ENCODE results near the gene DENND1A.

The DENND1A gene

DNA sequence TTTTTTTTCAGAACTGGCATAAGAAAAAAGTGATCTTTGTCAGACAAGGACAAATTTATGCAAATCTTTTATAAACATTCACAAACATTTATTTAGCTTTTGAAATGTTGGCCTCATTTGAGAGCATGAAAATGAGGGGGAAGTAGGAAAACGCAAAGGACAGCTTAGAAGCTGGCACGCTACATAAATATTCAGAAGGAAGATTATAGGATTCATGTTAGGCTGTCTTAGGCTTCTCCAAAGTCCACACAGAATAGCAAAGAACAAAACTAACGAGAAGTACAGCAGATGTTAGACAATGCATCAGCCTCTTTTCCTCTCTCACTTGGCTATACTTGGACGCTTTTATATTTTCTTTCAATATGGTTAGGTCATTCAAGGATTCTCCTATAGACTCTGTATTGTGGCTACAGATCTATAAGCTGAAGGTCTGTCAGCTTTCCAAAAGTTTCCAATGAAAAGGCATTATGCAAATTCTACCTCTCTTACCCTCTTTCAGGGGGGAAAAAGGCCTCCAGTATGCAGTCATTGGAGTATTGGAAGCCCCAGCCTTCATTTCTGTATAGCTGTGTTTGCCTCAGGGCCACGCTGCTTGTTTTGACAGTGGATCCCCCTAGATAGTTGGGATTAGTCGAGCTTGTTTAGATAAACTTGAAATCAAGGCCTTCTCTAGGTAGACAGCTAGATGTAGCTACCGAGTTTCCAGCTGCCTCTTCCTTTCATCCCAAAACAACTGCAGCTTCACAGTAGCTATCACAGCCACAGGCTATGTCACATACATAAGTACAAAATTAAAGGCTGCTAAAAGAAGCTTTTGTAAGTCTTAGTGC, 153.0 kb downstream of the DENND1A start:
- Histone ChIP-seq H3K4me3 (peak overlapping the region; percentile 58), H3K36me3 (ENCODE audit: insufficient read depth, low read length) (no peaks in the 10 kb centered on the region), H3K9ac (ENCODE audit: insufficient read length) (peak overlapping the region; percentile 2), H3K9me3 (ENCODE audit: low read depth, low read length) (no peaks in the 10 kb centered on the region), H3K27ac (peak overlapping the region; percentile 85)
- DNase-seq (ENCODE audit: low read depth, low spot score): no peak
- no peak for TF ChIP-seq FOXP2 (optimal IDR thresholded peaks at IDR 0.05; ENCODE audit: control extremely low read depth, extremely low read length, insufficient read depth)
- TF ChIP-seq POLR2AphosphoS5 (IDR thresholded peaks at IDR 0.05; ENCODE audit: borderline replicate concordance, low read depth, low read length): no peak
- TF ChIP-seq EZH2 (IDR thresholded peaks at IDR 0.05): no peak

DNA sequence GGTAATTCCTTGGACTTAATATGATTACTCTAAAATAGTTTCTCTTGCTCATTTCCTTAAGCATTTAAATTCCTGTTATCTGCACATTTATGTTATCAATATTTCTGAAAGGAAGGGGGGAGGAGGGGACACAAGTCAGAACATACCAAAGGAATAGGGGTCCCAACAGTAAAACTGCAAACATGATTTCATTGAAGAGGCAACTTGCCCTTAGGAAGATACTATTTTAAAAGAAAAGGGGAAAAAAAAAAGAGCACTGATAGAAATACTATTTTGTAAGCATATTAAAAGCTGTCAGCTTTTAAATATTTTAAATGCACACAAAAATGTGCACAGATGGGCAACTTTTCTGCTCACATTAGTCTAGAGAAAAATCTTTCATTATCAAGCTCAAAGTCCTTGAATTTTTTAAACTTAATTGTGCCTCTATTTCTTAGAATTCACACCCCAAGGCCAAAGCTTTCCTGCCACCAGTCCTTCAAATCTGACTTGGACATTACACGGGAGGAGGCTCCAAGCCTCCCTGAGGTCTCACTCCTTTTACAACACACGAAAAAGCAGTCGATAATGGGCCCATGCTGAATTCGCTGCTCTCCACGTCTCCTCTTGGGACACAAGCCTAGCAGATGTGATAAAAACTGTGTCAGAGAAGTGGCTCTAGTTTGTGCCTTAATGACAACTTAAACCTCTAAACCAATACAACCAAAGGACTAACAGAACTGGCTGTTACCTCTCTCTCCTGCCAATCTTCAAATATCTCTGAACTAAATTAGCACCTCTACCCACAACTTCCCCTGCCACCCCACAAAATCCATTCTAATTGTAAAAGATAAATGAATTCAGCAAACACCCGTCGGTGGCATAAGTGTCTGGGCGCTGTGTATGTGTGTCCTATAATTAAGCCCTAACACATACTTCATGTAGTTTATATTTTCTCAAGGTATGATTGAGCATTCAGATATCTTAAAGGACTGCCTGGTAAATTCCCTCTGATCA, 154.3 kb downstream of the DENND1A start:
- Histone ChIP-seq H3K9ac (ENCODE audit: insufficient read length) (no peak overlapping the region), H3K36me3 (ENCODE audit: insufficient read depth, low read length) (no peaks in the 10 kb centered on the region), H3K9me3 (ENCODE audit: low read depth, low read length) (no peaks in the 10 kb centered on the region), H3K4me3 (peak overlapping the region; percentile 28), H3K27ac (peak overlapping the region; percentile 85)
- DNase-seq (ENCODE audit: low read depth, low spot score): no peak
- TF ChIP-seq EZH2 (IDR thresholded peaks at IDR 0.05) (no peak), FOXP2 (optimal IDR thresholded peaks at IDR 0.05; ENCODE audit: control extremely low read depth, extremely low read length, insufficient read depth) (no peak), POLR2AphosphoS5 (IDR thresholded peaks at IDR 0.05; ENCODE audit: borderline replicate concordance, low read depth, low read length) (no peak)

DNA sequence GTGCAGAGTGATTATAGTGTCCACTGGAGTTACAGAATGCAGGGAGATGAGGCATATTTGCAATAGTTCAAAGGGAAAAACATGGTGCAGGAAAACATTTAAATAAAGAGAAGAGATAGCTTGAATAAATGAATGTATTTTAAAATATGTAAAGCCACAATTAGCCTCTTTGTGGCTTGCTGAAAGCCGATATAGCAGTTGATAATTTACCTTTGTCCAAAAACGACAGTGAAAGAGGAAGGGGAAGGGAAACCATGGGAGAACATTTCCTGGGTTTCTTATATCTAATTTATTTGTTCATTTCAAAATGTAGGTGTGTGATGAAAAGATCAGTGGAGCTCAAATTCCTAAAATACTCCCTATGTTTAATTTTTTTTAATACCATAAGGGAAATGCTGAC, 156.1 kb downstream of the DENND1A start:
- peak overlapping the region; percentile 47 for H3K27ac ChIP-seq

DNA sequence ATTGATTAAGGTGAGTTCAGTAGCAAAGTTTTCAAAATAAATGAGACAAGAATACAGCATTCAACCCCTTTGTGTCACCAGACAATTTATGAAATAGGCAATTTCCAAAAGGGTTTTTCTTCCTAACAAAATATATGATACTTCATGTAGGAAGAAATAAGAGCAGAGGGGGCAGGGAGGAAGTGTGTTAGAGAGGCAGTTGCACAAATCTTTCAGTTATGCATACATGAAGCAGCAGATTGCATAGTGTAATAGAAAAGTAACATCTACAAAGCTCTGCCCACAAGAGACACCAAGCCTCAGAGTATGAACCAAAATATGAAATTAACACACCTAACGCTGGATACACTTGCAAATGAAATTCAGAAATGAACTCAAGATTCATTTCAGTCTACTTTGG, 157.0 kb downstream of the DENND1A start:
- no peak overlapping the region for H3K9ac ChIP-seq (ENCODE audit: insufficient read length)
- DNase-seq (ENCODE audit: low read depth, low spot score): no peak
- TF ChIP-seq POLR2AphosphoS5 (IDR thresholded peaks at IDR 0.05; ENCODE audit: borderline replicate concordance, low read depth, low read length) (no peak), EZH2 (IDR thresholded peaks at IDR 0.05) (no peak), FOXP2 (optimal IDR thresholded peaks at IDR 0.05; ENCODE audit: control extremely low read depth, extremely low read length, insufficient read depth) (no peak)
- no peaks in the 10 kb centered on the region for H3K36me3 ChIP-seq (ENCODE audit: insufficient read depth, low read length)
- H3K4me3 ChIP-seq: no peak overlapping the region
- no peak overlapping the region for H3K27ac ChIP-seq
- H3K9me3 ChIP-seq (ENCODE audit: low read depth, low read length): no peaks in the 10 kb centered on the region

More for the DNA sequence above, 156.1 kb downstream of the DENND1A start:
- Histone ChIP-seq H3K36me3 (ENCODE audit: insufficient read depth, low read length) (no peaks in the 10 kb centered on the region), H3K9ac (ENCODE audit: insufficient read length) (no peak overlapping the region), H3K4me3 (no peak overlapping the region), H3K9me3 (ENCODE audit: low read depth, low read length) (no peaks in the 10 kb centered on the region)
- DNase-seq (ENCODE audit: low read depth, low spot score): no peak
- TF ChIP-seq EZH2 (IDR thresholded peaks at IDR 0.05) (no peak), FOXP2 (optimal IDR thresholded peaks at IDR 0.05; ENCODE audit: control extremely low read depth, extremely low read length, insufficient read depth) (no peak), POLR2AphosphoS5 (IDR thresholded peaks at IDR 0.05; ENCODE audit: borderline replicate concordance, low read depth, low read length) (no peak)

DNA sequence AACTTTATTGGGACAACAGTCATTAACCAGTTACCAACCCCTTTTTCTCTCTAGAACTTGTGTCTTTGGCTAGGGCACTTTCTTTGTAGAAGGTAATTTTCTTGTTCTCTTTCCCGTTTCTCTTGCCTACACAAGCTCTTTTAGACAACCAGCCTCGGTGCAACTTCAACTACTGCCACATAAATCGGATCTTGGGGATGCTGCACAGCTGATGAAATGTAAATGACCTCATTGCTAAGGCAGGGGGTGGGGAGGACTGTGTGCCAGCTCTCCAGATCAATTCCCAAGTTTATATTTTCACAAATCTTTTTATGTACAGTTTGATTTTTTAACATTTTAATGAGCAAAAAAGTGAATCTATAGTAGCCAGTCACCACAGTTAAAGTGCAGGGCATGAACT, 157.6 kb downstream of the DENND1A start:
- no peak for DNase-seq (ENCODE audit: low read depth, low spot score)
- Histone ChIP-seq H3K4me3 (no peak overlapping the region), H3K36me3 (ENCODE audit: insufficient read depth, low read length) (no peaks in the 10 kb centered on the region), H3K9ac (ENCODE audit: insufficient read length) (no peak overlapping the region), H3K9me3 (ENCODE audit: low read depth, low read length) (no peaks in the 10 kb centered on the region), H3K27ac (no peak overlapping the region)
- no peak for TF ChIP-seq EZH2 (IDR thresholded peaks at IDR 0.05)
- no peak for TF ChIP-seq POLR2AphosphoS5 (IDR thresholded peaks at IDR 0.05; ENCODE audit: borderline replicate concordance, low read depth, low read length)
- TF ChIP-seq FOXP2 (optimal IDR thresholded peaks at IDR 0.05; ENCODE audit: control extremely low read depth, extremely low read length, insufficient read depth): no peak

DNA sequence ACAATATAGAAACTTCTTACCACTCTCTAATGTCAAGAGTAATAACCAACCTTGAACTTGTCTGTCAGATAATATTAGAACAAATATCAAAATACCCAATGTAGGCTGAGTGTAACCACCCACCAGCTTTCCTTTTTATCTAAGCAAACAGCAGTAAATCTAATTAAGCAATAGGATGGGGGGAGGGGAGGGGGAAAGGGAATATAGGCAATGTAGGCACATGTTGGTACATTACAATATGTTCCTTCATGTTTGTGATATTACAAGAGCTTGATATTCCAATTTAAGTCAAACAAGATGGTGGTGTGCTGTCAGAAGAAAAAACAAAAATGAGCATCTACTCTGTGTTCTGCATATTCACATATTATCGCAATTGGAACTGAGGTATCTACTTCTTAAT, 158.2 kb downstream of the DENND1A start:
- Histone ChIP-seq H3K4me3 (no peak overlapping the region), H3K9me3 (ENCODE audit: low read depth, low read length) (no peaks in the 10 kb centered on the region), H3K36me3 (ENCODE audit: insufficient read depth, low read length) (no peaks in the 10 kb centered on the region), H3K27ac (no peak overlapping the region), H3K9ac (ENCODE audit: insufficient read length) (no peak overlapping the region)
- no peak for DNase-seq (ENCODE audit: low read depth, low spot score)
- no peak for TF ChIP-seq FOXP2 (optimal IDR thresholded peaks at IDR 0.05; ENCODE audit: control extremely low read depth, extremely low read length, insufficient read depth)
- TF ChIP-seq EZH2 (IDR thresholded peaks at IDR 0.05): no peak
- no peak for TF ChIP-seq POLR2AphosphoS5 (IDR thresholded peaks at IDR 0.05; ENCODE audit: borderline replicate concordance, low read depth, low read length)

DNA sequence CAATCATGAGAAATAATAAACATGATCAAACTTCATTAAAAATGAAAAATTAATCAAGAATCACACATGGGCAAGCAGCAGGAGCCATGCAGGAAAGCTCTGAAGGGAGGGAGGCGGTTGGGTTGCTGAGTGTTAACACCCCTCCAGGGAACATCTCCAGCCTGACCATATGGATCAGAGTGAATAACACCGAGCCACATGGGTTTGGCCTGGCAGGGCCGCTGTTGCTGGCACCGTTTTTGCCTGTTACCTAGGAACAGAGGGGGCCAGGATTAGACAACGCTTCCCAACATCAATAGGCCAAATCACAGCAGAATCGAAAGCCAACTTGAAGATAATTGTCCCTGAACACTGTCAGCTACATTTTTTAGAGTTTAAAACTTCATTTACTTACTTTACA, 160.2 kb downstream of the DENND1A start:
- DNase-seq (ENCODE audit: low read depth, low spot score): no peak
- no peak for TF ChIP-seq FOXP2 (optimal IDR thresholded peaks at IDR 0.05; ENCODE audit: control extremely low read depth, extremely low read length, insufficient read depth)
- no peak for TF ChIP-seq POLR2AphosphoS5 (IDR thresholded peaks at IDR 0.05; ENCODE audit: borderline replicate concordance, low read depth, low read length)
- no peak for TF ChIP-seq EZH2 (IDR thresholded peaks at IDR 0.05)
- no peak overlapping the region for H3K4me3 ChIP-seq
- H3K9ac ChIP-seq (ENCODE audit: insufficient read length): no peak overlapping the region
- H3K36me3 ChIP-seq (ENCODE audit: insufficient read depth, low read length): no peaks in the 10 kb centered on the region
- H3K27ac ChIP-seq: no peak overlapping the region
- no peaks in the 10 kb centered on the region for H3K9me3 ChIP-seq (ENCODE audit: low read depth, low read length)
